ENCODE data around the gene WDR86. TPM values are rescaled to one million over a fixed set of nuclear protein-coding genes. Genes with fewer than 3 reads are reported as not detected.

WDR86 gene
- total RNA-seq, 2 donors from 2014 or later = 8.5 TPM; not detected in 1

GRCh38 chr7:151392426-151392825, 17.4 kb downstream of the WDR86 start:
- no peak overlapping the region for H3K27ac ChIP-seq
- no peak for TF ChIP-seq CTCF (IDR thresholded peaks at IDR 0.05)
- no peak overlapping the region for H3K4me3 ChIP-seq
- ATAC-seq (ENCODE audit: insufficient number of reproducible peaks, low FRiP score, low read depth) = no peak
- no peaks in the 10 kb centered on the region for H3K36me3 ChIP-seq
- DNase-seq (ENCODE audit: low spot score) = no peak
- no peaks in the 10 kb centered on the region for H3K9me3 ChIP-seq
- peaks cover 0 to 1% of the 10 kb centered on the region in 2 donors for H3K4me1 ChIP-seq (ENCODE audit: control insufficient read depth in 1 of 2, low read depth in 2 of 2)
- no peaks in the 10 kb centered on the region for H3K27me3 ChIP-seq (replicated peaks; ENCODE audit: insufficient read depth)

- ATAC-seq (ENCODE audit: insufficient number of reproducible peaks, low FRiP score, low read depth) (no peak), DNase-seq (ENCODE audit: low spot score) (no peak)
- Histone ChIP-seq H3K36me3 (no peaks in the 10 kb centered on the region), H3K4me1 (ENCODE audit: control insufficient read depth in 1 of 2, low read depth in 2 of 2) (peaks cover 0 to 4% of the 10 kb centered on the region in 2 donors), H3K27me3 (replicated peaks; ENCODE audit: insufficient read depth) (no peaks in the 10 kb centered on the region), H3K4me3 (no peak overlapping the region), H3K27ac (no peak overlapping the region), H3K9me3 (no peaks in the 10 kb centered on the region)
- no peak for TF ChIP-seq CTCF (IDR thresholded peaks at IDR 0.05)
Observed at GRCh38 chr7:151392002-151392401, 17.8 kb downstream of the WDR86 start.

GRCh38 chr7:151391358-151391730, 18.5 kb downstream of the WDR86 start:
- no peak for ATAC-seq (ENCODE audit: insufficient number of reproducible peaks, low FRiP score, low read depth)
- H3K27ac ChIP-seq = no peak overlapping the region
- H3K36me3 ChIP-seq = no peaks in the 10 kb centered on the region
- no peak for TF ChIP-seq CTCF (IDR thresholded peaks at IDR 0.05)
- H3K9me3 ChIP-seq = no peaks in the 10 kb centered on the region
- H3K4me1 ChIP-seq (ENCODE audit: control insufficient read depth in 1 of 2, low read depth in 2 of 2) = peaks cover 2 to 11% of the 10 kb centered on the region in 2 donors
- no peak for DNase-seq (ENCODE audit: low spot score)
- no peaks in the 10 kb centered on the region for H3K27me3 ChIP-seq (replicated peaks; ENCODE audit: insufficient read depth)
- no peak overlapping the region for H3K4me3 ChIP-seq

GRCh38 chr7:151390598-151391357, 19.1 kb downstream of the WDR86 start:
- no peaks in the 10 kb centered on the region for H3K36me3 ChIP-seq
- TF ChIP-seq CTCF (IDR thresholded peaks at IDR 0.05) = no peak
- H3K27ac ChIP-seq = no peak overlapping the region
- peaks cover 5 to 17% of the 10 kb centered on the region in 2 donors for H3K4me1 ChIP-seq (ENCODE audit: control insufficient read depth in 1 of 2, low read depth in 2 of 2)
- H3K9me3 ChIP-seq = no peaks in the 10 kb centered on the region
- H3K4me3 ChIP-seq = no peak overlapping the region
- ATAC-seq (ENCODE audit: insufficient number of reproducible peaks, low FRiP score, low read depth) = no peak
- H3K27me3 ChIP-seq (replicated peaks; ENCODE audit: insufficient read depth) = no peaks in the 10 kb centered on the region
- no peak for DNase-seq (ENCODE audit: low spot score)

GRCh38 chr7:151389768-151390597, 19.9 kb downstream of the WDR86 start:
- no peaks in the 10 kb centered on the region for H3K36me3 ChIP-seq
- no peak overlapping the region for H3K27ac ChIP-seq
- no peaks in the 10 kb centered on the region for H3K9me3 ChIP-seq
- no peaks in the 10 kb centered on the region for H3K27me3 ChIP-seq (replicated peaks; ENCODE audit: insufficient read depth)
- DNase-seq (ENCODE audit: low spot score) (no peak), ATAC-seq (ENCODE audit: insufficient number of reproducible peaks, low FRiP score, low read depth) (no peak)
- H3K4me3 ChIP-seq = no peak overlapping the region
- H3K4me1 ChIP-seq (ENCODE audit: control insufficient read depth in 1 of 2, low read depth in 2 of 2) = peaks cover 9 to 25% of the 10 kb centered on the region in 2 donors
- no peak for TF ChIP-seq CTCF (IDR thresholded peaks at IDR 0.05)
